Adrenal gland (tissue), 19 donors: ENCODE data around the gene DNAJC6. TPM values are rescaled to one million over a fixed set of nuclear protein-coding genes. Genes with fewer than 3 reads are reported as not detected.
A peak's percentile ranks its signal among the peaks of the same experiment; 100 is the strongest.

Experiments
- DNase-seq, 7 donors: peaks; one replicate each; pipeline ENCODE4 v3.0.0-alpha.2; 2019 to 2020
- H3K27ac ChIP-seq, 5 donors: fragments of 200-600 bp; sonication (generic) in 4 of 5; 1 replicate in 3 of 5; 2 replicates in 2 of 5; pipeline versions ENCODE4 v1.5.1 to v1.8.0; 2016 to 2020; ENCODE audit warnings: mild to moderate bottlenecking in 1 of 5
- H3K27me3 ChIP-seq: fragments of 200-600 bp; 2 replicates; pipeline ENCODE4 v1.8.0; 2021
- H3K36me3 ChIP-seq, 2 donors: fragments of 200-600 bp; replicated peaks in 1 of 2; 1 replicate in 1 of 2; 2 replicates in 1 of 2; pipeline versions ENCODE4 v1.5.1 to v1.8.0; 2018 to 2022
- H3K4me1 ChIP-seq, 2 donors: fragments of 200-600 bp; replicated peaks in 1 of 2; 1 replicate in 1 of 2; 2 replicates in 1 of 2; pipeline versions ENCODE4 v1.5.1 to v1.8.0; 2018 to 2021
- H3K4me3 ChIP-seq, 4 donors: fragments of 200-600 bp; sonication (generic) in 3 of 4; one replicate each; pipeline ENCODE4 v1.5.1; 2016 to 2018
- H3K9me3 ChIP-seq, 3 donors: fragments of 200-600 bp; sonication (generic) in 1 of 3; replicated peaks in 1 of 3; 1 replicate in 2 of 3; 2 replicates in 1 of 3; pipeline versions ENCODE4 v1.5.1 to v1.8.0; 2016 to 2021
- CTCF ChIP-seq, 6 experiments: fragments of 450-650 bp in 4 of 6; fragments of 200-600 bp in 2 of 6; sonication (generic) in 1 of 6; IDR thresholded peaks; 1 replicate in 5 of 6; 2 replicates in 1 of 6; pipeline versions ENCODE4 v1.5.1 to v1.8.0; 2016 to 2021; ENCODE audit warnings: antibody characterized with exemption in 6 of 6, mild to moderate bottlenecking in 2 of 6, moderate library complexity in 1 of 6
- POLR2A ChIP-seq, 2 donors: fragments of 450-650 bp; IDR thresholded peaks; one replicate each; pipeline ENCODE4 v1.6.1; 2017; ENCODE audit warnings: antibody characterized with exemption in 2 of 2, mild to moderate bottlenecking in 2 of 2, moderate library complexity in 1 of 2
- WGBS, 4 donors: extraction: QIAGEN DNeasy Blood & Tissue Kit in 2 of 4; methylation state at CpG; one replicate each; pipeline versions ENCODE4 v1.1.5 to v1.1.7; 2013 to 2017; 5-methylcytosine and 5-hydroxymethylcytosine counted together
- intact Hi-C, 2 donors: fragments of 100-400 bp; cut with DNase I; formaldehyde crosslinking; loops; one replicate each; pipeline versions ENCODE4 v1.14.1 to v1.15.0; 2022 to 2023
- long read RNA-seq, 10 donors: library from polyadenylated mRNA in 3 of 10; unstranded in 2 of 10; stranded (forward) in 1 of 10; transcript quantifications; one replicate each; pipeline ENCODE4 v2.0.0 and lab custom pipeline, GENCODE V29; 2021 to 2026
- polyA plus RNA-seq, 3 donors: library from polyadenylated mRNA; stranded (reverse); fragments of 200-250 nt in 2 of 3; fragments of 350-450 nt in 1 of 3; fragmentation: Illumina TruSeq in 1 of 3; extraction: RNeasy Lipid Tissue Mini Kit (QIAGEN cat#74804) in 1 of 3; gene quantifications; one replicate each; pipeline ENCODE4 v1.2.3, GENCODE V29; 2013 to 2014
- total RNA-seq, 9 donors: library from RNA; depleted of rRNA in 4 of 9; stranded (reverse); fragments of >200 nt in 4 of 9; fragments of 120-200 nt in 1 of 9; fragmentation: NEBNext Ultra II Directional in 1 of 9; extraction: Animal tissue kit (Norgen Biotek cat#: 25700) in 1 of 9; gene quantifications; one replicate each; pipeline versions ENCODE4 v1.1.0 to v1.2.4, GENCODE V29; 2013 to 2023
- donor health status: healthy with polysubstance abuse.
- donor health status: Bipolar disorder and iron deficiency.
- donor health status: DM: yes; HTN: yes; CAD: no.
- donor health status: DM: no; HTN: no; CAD: no.
- donor health status: DM: no; HTN: no; CAD: no.
- donor health status: DM: yes; HTN: yes; CAD: no.

The DNAJC6 gene
- total RNA-seq (10 to 100 TPM in 7 of 9 donors, 1 to 10 TPM in 2; 7.5 to 39.8 (median 14.5) TPM), polyA plus RNA-seq (10 to 100 TPM in 1 of 3 donors, 1 to 10 TPM in 2; 1.5 to 27.0 (median 2.7) TPM)
- long read RNA-seq, donor 1, partial matches to known transcripts, result 5 of 5 reads
- long read RNA-seq, donor 1, other reads (novel, unspliced or antisense), result 0 of 5 reads
- long read RNA-seq, donor 2, partial matches to known transcripts, result 18 of 19 reads
- long read RNA-seq, donor 2, other reads (novel, unspliced or antisense), result 0 of 19 reads
- long read RNA-seq, donor 3, transcript DNAJC6-207 (12 exons, 1,621 nt), result major isoform, 5 of 5 reads
- long read RNA-seq, donor 3, partial matches to known transcripts, result 0 of 5 reads
- long read RNA-seq, donor 3, other reads (novel, unspliced or antisense), result 0 of 5 reads
- long read RNA-seq, donor 4, partial matches to known transcripts, result 2 of 2 reads
- long read RNA-seq, donor 4, other reads (novel, unspliced or antisense), result 0 of 2 reads
- long read RNA-seq, donor 5, full-length matches to known transcripts, result 2 of 9 reads
- long read RNA-seq, donor 5, partial matches to known transcripts, result 0 of 9 reads
- long read RNA-seq, donor 5, other reads (novel, unspliced or antisense), result 7 of 9 reads
- long read RNA-seq, donor 6, result 0 reads
- long read RNA-seq, donor 7, partial matches to known transcripts, result 5 of 6 reads
- long read RNA-seq, donor 7, other reads (novel, unspliced or antisense), result 0 of 6 reads
- long read RNA-seq, donor 8, partial matches to known transcripts, result 6 of 10 reads
- long read RNA-seq, donor 8, other reads (novel, unspliced or antisense), result 0 of 10 reads
- long read RNA-seq, donor 9, partial matches to known transcripts, result 0 of 1 reads
- long read RNA-seq, donor 9, other reads (novel, unspliced or antisense), result 0 of 1 reads
- long read RNA-seq, donor 10, partial matches to known transcripts, result 0 of 1 reads
- long read RNA-seq, donor 10, other reads (novel, unspliced or antisense), result 0 of 1 reads

GRCh38 chr1:65309304-65310077 lies at the start of gene DNAJC6:
TSS of gene DNAJC6 (plus strand) at chr1:65309543. CDS start at chr1:65309746, 203 bp downstream.
- TF ChIP-seq CTCF (IDR thresholded peaks at IDR 0.05) (no peak), POLR2A (IDR thresholded peaks at IDR 0.05) (no peak)
- no peaks in the 10 kb centered on the region for H3K9me3 ChIP-seq
- H3K27ac ChIP-seq, result peak within 1 kb of the TSS in 2 of 5 donors; percentile 19 to 58
- no peaks in the 10 kb centered on the region for H3K36me3 ChIP-seq
- no peaks in the 10 kb centered on the region for H3K4me1 ChIP-seq
- 2 to 5% (median 2%) methylated on average over 29 to 75 of the region's 75 CpGs for WGBS, 4 donors
- H3K27me3 ChIP-seq, result no peaks in the 10 kb centered on the region
- peak; percentile 72 to 84 (median 76) for DNase-seq
- intact Hi-C loops, result no loop called here
- peak within 1 kb of the TSS in 3 of 4 donors; percentile 15 to 53 (median 33) for H3K4me3 ChIP-seq

- 59 to 64% (median 60%) methylated on average over 3 of the region's 3 CpGs for WGBS, 4 donors
- intact Hi-C loops, result loop anchor here in 1 of 2 donors (10.0 kb wide), 1 partner anchor 165 kb away; the partner anchor contains the start of genes LEPR and LEPROT
- H3K9me3 ChIP-seq, result no peaks in the 10 kb centered on the region
- H3K36me3 ChIP-seq, result no peaks in the 10 kb centered on the region
- H3K4me3 ChIP-seq, result no peak overlapping the region
- DNase-seq, result no peak
- peaks cover 7 to 33% of the 10 kb centered on the region in 2 donors for H3K4me1 ChIP-seq
- TF ChIP-seq CTCF (IDR thresholded peaks at IDR 0.05) (no peak), POLR2A (IDR thresholded peaks at IDR 0.05) (no peak)
- H3K27me3 ChIP-seq, result no peaks in the 10 kb centered on the region
- peak overlapping the region in 2 of 5 donors; percentile 64 to 70 for H3K27ac ChIP-seq
These were observed 49.5 kb upstream of the DNAJC6 start for GRCh38 chr1:65259816-65260215.

- H3K9me3 ChIP-seq, result no peaks in the 10 kb centered on the region
- no peak overlapping the region for H3K4me3 ChIP-seq
- peak overlapping the region; percentile 23 to 74 (median 64) for H3K27ac ChIP-seq
- no peaks in the 10 kb centered on the region for H3K27me3 ChIP-seq
- DNase-seq, result peak; percentile 57 to 83 (median 78)
- no peak for TF ChIP-seq CTCF (IDR thresholded peaks at IDR 0.05)
- no peak for TF ChIP-seq POLR2A (IDR thresholded peaks at IDR 0.05)
- intact Hi-C loops, result no loop called here
- no peaks in the 10 kb centered on the region for H3K36me3 ChIP-seq
- peaks cover 4 to 33% of the 10 kb centered on the region in 2 donors for H3K4me1 ChIP-seq
- 34 to 50% (median 41%) methylated on average over 4 of the region's 4 CpGs for WGBS, 4 donors
These were observed 48.4 kb upstream of the DNAJC6 start for GRCh38 chr1:65260851-65261473.
